ENCODE measurements around the gene ARHGEF4. TPM values are rescaled to one million over a fixed set of nuclear protein-coding genes. Genes with fewer than 3 reads are reported as not detected.

ARHGEF4 gene
- total and polyA plus RNA-seq, 2 donors (not counting 3 experiments of a cell fraction or from before 2014, with no cell fraction given): not detected

- H3K4me2 ChIP-seq (ENCODE audit: insufficient read depth, low read length): peak overlapping the region; percentile 100
- H3K36me3 ChIP-seq (ENCODE audit: control insufficient read depth in 2 of 2, extremely low read depth in 1 of 2, insufficient read depth in 2 of 2, low read length in 2 of 2): peaks cover 5 to 7% of the 10 kb centered on the region in 2 experiments
- peak overlapping the region; percentile 92 for H3K27ac ChIP-seq (ENCODE audit: insufficient read depth, low read depth, low read length)
- H4K20me1 ChIP-seq (replicated peaks; ENCODE audit: control insufficient read depth, extremely low read depth, insufficient read depth, low read length): peaks cover 3% of the 10 kb centered on the region
- H3K9me1 ChIP-seq (replicated peaks; ENCODE audit: control insufficient read depth, extremely low read depth, insufficient read depth, low read length): no peaks in the 10 kb centered on the region
- intact Hi-C loops (cut with micrococcal nuclease) (loop anchor here (1.0 to 10.0 kb wide), 2 partner anchors 13 to 748 kb away; partner anchors contain the start of genes IMP4 and PLEKHB2), dilution Hi-C loops (cut with MboI; ENCODE audit: extremely low pct_ligation_motif_present, low sequenced_read_pairs) (no loop called here)
- peaks cover 10% of the 10 kb centered on the region for H3K4me1 ChIP-seq (ENCODE audit: control insufficient read depth, extremely low read depth, insufficient read depth, low read length)
- ChIA-PET POLR2A (no interaction called here), CTCF (interaction anchor here (1.0 to 1.9 kb wide), 4 partner anchors 9 to 400 kb away, joined by 3 to 7 read pairs (median 4); no protein-coding TSS in a partner anchor)
- peak overlapping the region; percentile 91 for H2AFZ ChIP-seq (ENCODE audit: low read depth, low read length)
- peak; percentile 52 for FAIRE-seq
- peaks cover 56% of the 10 kb centered on the region for H3K79me2 ChIP-seq (ENCODE audit: control insufficient read depth, insufficient read depth, low read length)
- no TSS peak for BruUV-seq (replicated peaks)
- H3K4me3 ChIP-seq (replicated peaks in 1 of 3; ENCODE audit: insufficient read depth in 1 of 3, low read depth in 1 of 3, low read length in 3 of 3): peak overlapping the region; percentile 92 to 100 (median 99)
- TF ChIP-seq FOS (IDR thresholded peaks at IDR 0.05; ENCODE audit: borderline replicate concordance, insufficient read depth, low read length) (no peak), EZH2 (IDR thresholded peaks at IDR 0.05; ENCODE audit: borderline replicate concordance, low read depth, low read length, severe bottlenecking) (no peak), POLR2AphosphoS5 (IDR thresholded peaks at IDR 0.05; ENCODE audit: insufficient read depth, low read depth, low read length) (no peak), MAX (IDR thresholded peaks at IDR 0.05; ENCODE audit: insufficient read depth, insufficient read length) (no peak), POLR2A (IDR thresholded peaks at IDR 0.05; ENCODE audit: low read depth, low read length) (no peak), JUN (IDR thresholded peaks at IDR 0.05; ENCODE audit: borderline replicate concordance, insufficient read depth, insufficient read length, low read depth) (no peak), MYC (IDR thresholded peaks at IDR 0.05; ENCODE audit: low read depth, low read length) (no peak), GATA2 (IDR thresholded peaks at IDR 0.05; ENCODE audit: insufficient read depth, insufficient read length, low read depth, low read length) (no peak)
- TF ChIP-seq, protein P1, sequence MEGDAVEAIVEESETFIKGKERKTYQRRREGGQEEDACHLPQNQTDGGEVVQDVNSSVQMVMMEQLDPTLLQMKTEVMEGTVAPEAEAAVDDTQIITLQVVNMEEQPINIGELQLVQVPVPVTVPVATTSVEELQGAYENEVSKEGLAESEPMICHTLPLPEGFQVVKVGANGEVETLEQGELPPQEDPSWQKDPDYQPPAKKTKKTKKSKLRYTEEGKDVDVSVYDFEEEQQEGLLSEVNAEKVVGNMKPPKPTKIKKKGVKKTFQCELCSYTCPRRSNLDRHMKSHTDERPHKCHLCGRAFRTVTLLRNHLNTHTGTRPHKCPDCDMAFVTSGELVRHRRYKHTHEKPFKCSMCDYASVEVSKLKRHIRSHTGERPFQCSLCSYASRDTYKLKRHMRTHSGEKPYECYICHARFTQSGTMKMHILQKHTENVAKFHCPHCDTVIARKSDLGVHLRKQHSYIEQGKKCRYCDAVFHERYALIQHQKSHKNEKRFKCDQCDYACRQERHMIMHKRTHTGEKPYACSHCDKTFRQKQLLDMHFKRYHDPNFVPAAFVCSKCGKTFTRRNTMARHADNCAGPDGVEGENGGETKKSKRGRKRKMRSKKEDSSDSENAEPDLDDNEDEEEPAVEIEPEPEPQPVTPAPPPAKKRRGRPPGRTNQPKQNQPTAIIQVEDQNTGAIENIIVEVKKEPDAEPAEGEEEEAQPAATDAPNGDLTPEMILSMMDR (IDR thresholded peaks at IDR 0.05; ENCODE audit: extremely low read depth in 1 of 2, insufficient read depth in 1 of 2, low read depth in 1 of 2, low read length in 2 of 2): no peak
- peak overlapping the region; percentile 99 for H3K9ac ChIP-seq (replicated peaks; ENCODE audit: extremely low read depth, insufficient read depth, low read length)
- no peaks in the 10 kb centered on the region for H3K9me3 ChIP-seq (replicated peaks; ENCODE audit: control insufficient read depth, insufficient read depth, low read length)
- no peaks in the 10 kb centered on the region for H3K27me3 ChIP-seq (ENCODE audit: control insufficient read depth in 2 of 2, insufficient read depth in 2 of 2, low read length in 2 of 2)
- DNase-seq (ENCODE audit: low read depth, low spot score): peak; percentile 36
Measured at GRCh38 chr2:131092458-131093005, 255.8 kb downstream of the ARHGEF4 start.

Data from endothelial cell of umbilical vein (primary cell).